ENCODE results near the gene XXYLT1. TPM values are rescaled to one million over a fixed set of nuclear protein-coding genes. Genes with fewer than 3 reads are reported as not detected.

The XXYLT1 gene
- total and polyA plus RNA-seq, 2 of the 8 experiments (the other 6 are each of a cell fraction or from before 2014, with no cell fraction given), result 18.9 to 23.8 TPM

GRCh38 chr3:195048059-195048905 lies 222.7 kb downstream of the XXYLT1 start:
- Histone ChIP-seq H3K79me1 (ENCODE audit: low read depth, low read length) (no peaks in the 10 kb centered on the region), H2BK15ac (ENCODE audit: low read length) (peak overlapping the region; percentile 50; the same call in 1 of the 2 replicates), H2AFZ (ENCODE audit: low read length) (no peak overlapping the region), H2BK20ac (ENCODE audit: low read length) (no peak overlapping the region), H3K14ac (ENCODE audit: insufficient read length) (no peak overlapping the region), H2BK120ac (replicated peaks; ENCODE audit: low read depth, low read length) (no peak overlapping the region), H4K91ac (replicated peaks; ENCODE audit: insufficient read length, low read length) (no peak overlapping the region), H2BK12ac (ENCODE audit: low read depth, low read length) (no peak overlapping the region), H4K5ac (ENCODE audit: insufficient read length, low read depth, low read length) (no peak overlapping the region), H3K18ac (ENCODE audit: extremely low read depth, low read length) (no peak overlapping the region; the same call in 1 of the 2 replicates), H3K56ac (replicated peaks; ENCODE audit: insufficient read length, low read depth, low read length) (no peak overlapping the region), H3K36me3 (ENCODE audit: control insufficient read depth in 2 of 4, insufficient read depth in 4 of 4, low read length in 3 of 4) (no peaks in the 10 kb centered on the region), H4K8ac (ENCODE audit: extremely low read depth, insufficient read depth, low read length) (no peak overlapping the region), H3K27me3 (replicated peaks in 1 of 4; ENCODE audit: control insufficient read depth in 3 of 4, extremely low read depth in 1 of 4, insufficient read depth in 3 of 4, low read length in 3 of 4) (no peaks in the 10 kb centered on the region), H3K4ac (replicated peaks; ENCODE audit: insufficient read length, low read depth, low read length) (no peak overlapping the region), H3K4me2 (ENCODE audit: insufficient read depth in 1 of 2, low read depth in 2 of 2, low read length in 2 of 2) (no peak overlapping the region), H3K23me2 (ENCODE audit: low read depth, low read length) (no peaks in the 10 kb centered on the region), H3K4me1 (replicated peaks in 1 of 4; ENCODE audit: control insufficient read depth in 3 of 4, insufficient read depth in 4 of 4, low read length in 3 of 4) (peaks cover 0 to 5% (median 2%) of the 10 kb centered on the region in 4 experiments; a peak in 3 of 7 replicates), H3K9ac (replicated peaks in 1 of 4; ENCODE audit: extremely low read depth in 1 of 4, low read depth in 3 of 4, low read length in 3 of 4) (no peak overlapping the region), H3K4me3 (ENCODE audit: extremely low read depth in 1 of 4, insufficient read depth in 2 of 4, low read depth in 3 of 4, low read length in 4 of 4) (no peak overlapping the region), H3K79me2 (ENCODE audit: control insufficient read depth in 1 of 2, insufficient read depth in 2 of 2, low read length in 2 of 2) (no peaks in the 10 kb centered on the region), H2BK5ac (ENCODE audit: low read depth, low read length) (no peak overlapping the region), H3K9me3 (ENCODE audit: insufficient read depth in 2 of 2, low read depth in 1 of 2, low read length in 1 of 2) (no peaks in the 10 kb centered on the region), H4K20me1 (replicated peaks in 1 of 2; ENCODE audit: control insufficient read depth in 1 of 2, insufficient read depth in 2 of 2, low read length in 2 of 2) (no peaks in the 10 kb centered on the region), H3K23ac (ENCODE audit: insufficient read length) (no peak overlapping the region), H2AK5ac (ENCODE audit: low read depth, low read length) (no peak overlapping the region), H3K27ac (ENCODE audit: low read depth, low read length) (no peak overlapping the region)
- CTCF ChIA-PET (ENCODE audit: partially characterized antibody), result interaction anchor here (0.6 to 4.2 kb wide), 13 partner anchors 9 to 564 kb away, joined by 3 to 13 read pairs (median 4); no protein-coding TSS in a partner anchor
- POLR2A ChIA-PET (ENCODE audit: partially characterized antibody), result no interaction called here
- FAIRE-seq (no peak), DNase-seq (ENCODE audit: low read depth in 1 of 2, low spot score in 2 of 2) (no peak)
- WGBS, 2 experiments (ENCODE audit: extremely low coverage in 1 of 2, insufficient coverage in 1 of 2, insufficient read length in 1 of 2, insufficient replicate concordance in 2 of 2, low coverage in 1 of 2, low lambda C conversion rate in 2 of 2, missing lambda C conversion rate in 1 of 2), result 83% methylated on average over 16 of the region's 16 CpGs; no CpG with 5 or more reads in 1 of the 2 experiments
- TF ChIP-seq TEAD4 (IDR thresholded peaks at IDR 0.05; ENCODE audit: low read depth, low read length) (no peak), KDM1A (IDR thresholded peaks at IDR 0.05; ENCODE audit: borderline replicate concordance, low read length) (no peak), SP1 (IDR thresholded peaks at IDR 0.05; ENCODE audit: low read depth, low read length) (no peak), TBP (IDR thresholded peaks at IDR 0.05; ENCODE audit: low read depth, low read length) (no peak), TAF1 (IDR thresholded peaks at IDR 0.05; ENCODE audit: low read depth, low read length) (no peak), NRF1 (IDR thresholded peaks at IDR 0.05; ENCODE audit: low read depth, low read length) (no peak), ATF3 (IDR thresholded peaks at IDR 0.05; ENCODE audit: insufficient read depth, low read depth, low read length) (no peak), JUND (IDR thresholded peaks at IDR 0.05; ENCODE audit: low read length) (no peak), CBX5 (IDR thresholded peaks at IDR 0.05; ENCODE audit: low read depth, low read length) (no peak), MAX (IDR thresholded peaks at IDR 0.05) (no peak), CTBP2 (IDR thresholded peaks at IDR 0.05; ENCODE audit: borderline replicate concordance, insufficient read depth, insufficient read length, low read length) (no peak), MAFK (IDR thresholded peaks at IDR 0.05; ENCODE audit: low read depth, low read length) (no peak)
